GM19025 (cell line): ENCODE measurements around the gene IGF2R.

Source experiments
- ATAC-seq: cut with Tn5 transposase; IDR thresholded peaks from one replicate; pipeline ENCODE4 v1.9.1; 2021; ENCODE audit warnings: mild to moderate bottlenecking, low read depth, moderate library complexity; ENCODE audit not compliant: unreplicated experiment

Gene IGF2R

GRCh38 chr6:160147146-160147536, 178.3 kb downstream of the IGF2R start:
- no peak for ATAC-seq

- ATAC-seq, result no peak
Observed at GRCh38 chr6:160154471-160154870, 185.6 kb downstream of the IGF2R start.

GRCh38 chr6:160156842-160157241, 188.0 kb downstream of the IGF2R start:
- ATAC-seq, result no peak

GRCh38 chr6:160160450-160160849, 191.6 kb downstream of the IGF2R start:
- ATAC-seq, result no peak
